Activated naive CD4-positive, alpha-beta T cell (primary cell): ENCODE data around the gene FAM78B.

Source experiments
- DNase-seq, 4 experiments: peaks; one replicate each; lab custom pipeline; 2025; lab: John Stamatoyannopoulos, UW

The FAM78B gene

GRCh38 chr1:166120281-166120680 lies 46.5 kb downstream of the FAM78B start:
- no peak for DNase-seq

GRCh38 chr1:166119471-166119965 lies 47.3 kb downstream of the FAM78B start:
- DNase-seq, result no peak

GRCh38 chr1:166117776-166118175 lies 49.0 kb downstream of the FAM78B start:
- no peak for DNase-seq

- no peak for DNase-seq
These were observed 50.8 kb downstream of the FAM78B start for GRCh38 chr1:166116026-166116425.

- no peak for DNase-seq
These were observed 52.4 kb downstream of the FAM78B start for GRCh38 chr1:166114419-166114818.

DNA sequence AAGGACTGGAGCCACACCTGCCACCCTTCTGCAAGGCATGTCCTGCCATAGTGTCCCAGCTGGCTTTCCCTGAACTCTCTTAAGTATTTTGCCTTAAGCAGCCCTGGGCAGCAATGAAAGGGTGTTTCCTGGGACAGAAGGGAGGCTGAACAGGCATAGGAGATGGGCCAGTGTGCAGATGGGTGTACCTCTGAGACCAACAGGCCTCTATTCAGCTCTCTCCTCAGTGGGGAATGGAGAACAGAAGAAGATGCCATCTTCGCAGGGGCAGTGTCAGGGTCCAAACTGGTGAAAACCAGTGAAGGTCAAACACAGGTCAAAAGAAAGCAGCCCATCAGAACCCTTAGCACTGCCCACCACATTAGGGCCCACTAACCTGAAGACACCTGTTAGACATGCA lies 53.2 kb downstream of the FAM78B start:
- DNase-seq, result no peak

- DNase-seq, result no peak
These were observed 53.8 kb downstream of the FAM78B start for GRCh38 chr1:166113031-166113430.

GRCh38 chr1:166112425-166112824 lies 54.4 kb downstream of the FAM78B start:
- no peak for DNase-seq

GRCh38 chr1:166111430-166111829 lies 55.4 kb downstream of the FAM78B start:
- DNase-seq, result no peak

- no peak for DNase-seq
These were observed 76.6 kb downstream of the FAM78B start for GRCh38 chr1:166090244-166090643.

DNA sequence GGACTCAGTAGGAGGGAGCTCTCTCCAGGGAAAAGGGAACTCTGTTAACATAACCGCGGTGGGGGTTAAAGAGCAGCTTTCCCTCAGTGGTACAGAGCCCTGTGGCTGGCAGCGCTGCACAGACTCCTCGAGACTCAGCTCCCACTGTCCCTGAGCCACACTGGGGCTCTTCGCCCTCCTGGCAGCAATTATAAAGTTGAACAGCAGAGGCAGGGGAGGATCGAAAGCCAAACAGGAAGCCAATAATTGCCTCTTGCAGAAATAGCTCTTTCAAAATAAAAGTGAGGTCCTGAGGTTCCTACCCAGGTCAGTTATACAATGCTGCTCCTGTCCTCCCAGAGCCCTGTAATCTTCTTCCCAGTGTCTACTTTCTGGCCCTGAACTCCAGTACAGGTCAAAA lies 77.0 kb downstream of the FAM78B start:
- no peak for DNase-seq

GRCh38 chr1:166088572-166088955 lies 78.2 kb downstream of the FAM78B start:
- DNase-seq, result no peak

GRCh38 chr1:166087734-166088571 lies 78.8 kb downstream of the FAM78B start:
- DNase-seq, result no peak

- no peak for DNase-seq
These were observed 80.5 kb downstream of the FAM78B start for GRCh38 chr1:166086113-166086883.

DNA sequence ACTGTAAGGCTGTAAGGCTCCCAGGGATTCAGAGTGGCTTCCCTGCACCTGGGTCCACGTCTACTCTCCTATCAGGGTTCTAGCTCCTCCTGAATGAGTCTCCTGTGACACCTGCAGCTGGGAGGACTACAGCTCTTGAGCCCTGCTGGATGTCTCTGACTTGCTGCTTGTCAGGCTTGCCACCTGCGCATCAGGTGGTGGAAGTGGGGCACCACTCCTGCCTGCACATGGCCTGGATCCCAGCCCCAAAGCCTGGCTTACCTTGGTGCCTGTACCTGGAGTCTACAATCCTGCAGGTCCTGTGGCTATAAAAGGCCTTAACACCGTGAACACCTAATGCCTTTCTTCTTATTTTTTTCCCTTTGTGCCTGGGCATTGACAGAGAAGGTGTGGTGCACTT lies 82.2 kb downstream of the FAM78B start:
- no peak for DNase-seq

DNA sequence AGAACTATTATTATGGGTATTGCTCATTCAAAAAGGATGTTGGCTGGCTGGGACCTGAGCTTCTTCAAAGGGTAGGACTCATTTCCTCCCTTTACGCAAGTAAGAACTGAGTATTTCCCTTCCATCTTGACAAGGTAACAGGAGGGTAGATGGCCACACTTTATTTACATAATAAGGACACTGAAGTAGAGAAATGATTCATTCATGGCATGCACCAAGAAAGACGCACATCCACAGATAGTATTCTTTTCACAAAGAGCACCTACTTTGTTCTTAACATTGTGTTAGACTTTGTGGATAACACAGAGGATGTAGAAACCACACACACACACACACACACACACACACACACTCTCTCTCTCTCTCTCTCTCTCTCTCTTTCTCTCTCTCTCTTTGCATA lies 82.9 kb downstream of the FAM78B start:
- no peak for DNase-seq

GRCh38 chr1:166082601-166083000 lies 84.2 kb downstream of the FAM78B start:
- no peak for DNase-seq

DNA sequence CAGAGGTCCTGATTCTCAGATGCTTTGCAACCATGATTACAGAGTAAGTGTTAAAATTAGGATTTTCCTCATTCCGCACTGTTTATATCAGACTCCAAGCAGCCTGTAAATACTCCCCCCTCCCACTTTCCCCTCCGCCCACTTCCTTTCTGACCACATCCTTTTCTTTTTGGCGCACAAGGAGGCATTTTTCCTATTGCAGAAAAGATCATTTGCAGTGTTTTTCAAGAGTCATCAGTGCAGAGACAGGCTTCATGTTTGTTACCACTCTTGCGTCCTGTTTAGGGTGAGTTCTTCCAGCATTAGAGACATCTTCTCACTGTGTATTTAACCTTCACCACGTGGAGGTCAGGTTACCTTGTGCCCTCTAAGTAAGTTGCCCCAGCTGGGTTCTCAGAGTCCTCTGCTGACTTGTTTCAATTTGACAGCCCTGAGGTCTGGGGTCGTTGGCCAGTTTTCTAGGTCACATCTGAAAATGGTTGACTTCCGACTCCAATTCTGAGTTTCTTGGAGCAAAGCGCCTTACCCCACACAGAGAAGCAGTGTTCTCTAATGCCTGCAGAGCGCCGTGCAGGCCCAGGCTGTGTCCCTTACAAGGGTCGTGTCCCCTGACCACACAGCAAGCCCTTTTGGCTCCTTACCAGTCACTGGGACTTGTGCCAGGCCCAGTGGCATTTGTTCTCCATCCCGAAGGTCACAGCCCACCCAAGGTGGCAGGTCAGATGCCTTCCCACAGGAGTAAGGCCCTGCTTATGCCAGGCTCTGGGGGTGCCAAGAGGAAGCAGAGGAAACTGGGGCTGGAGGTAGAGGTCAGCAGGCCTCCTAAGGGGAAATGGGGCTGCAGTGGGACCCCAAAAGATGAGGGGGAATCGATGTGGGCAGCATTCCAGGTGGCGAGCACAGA lies 85.6 kb downstream of the FAM78B start:
- DNase-seq, result no peak

GRCh38 chr1:166080277-166080966 lies 86.4 kb downstream of the FAM78B start:
- no peak for DNase-seq

GRCh38 chr1:166079276-166079675 lies 87.5 kb downstream of the FAM78B start:
- DNase-seq, result no peak

- DNase-seq, result no peak
These were observed 93.3 kb downstream of the FAM78B start for GRCh38 chr1:166073489-166073888.

- DNase-seq, result no peak
These were observed 97.4 kb downstream of the FAM78B start for GRCh38 chr1:166069390-166069789.
